NCI-H446 treated with DMSO at 0.1 percent for 48 hours (cell line): ENCODE results near the gene TBC1D24.
"Not testable (repeated sequence)": the region's sequence is repeated elsewhere in the genome, so short reads cannot be mapped to it uniquely, and the experiment has no call there.

Experiments
- DNase-seq: peaks from one replicate; lab custom pipeline; 2025; lab: John Stamatoyannopoulos, UW

TBC1D24 gene

GRCh38 chr16:2474877-2475412, at the start of gene TBC1D24:
Gene TBC1D24 (plus strand): TSS chr16:2475127. CDS start chr16:2496149, 21,022 bp downstream.
- peak; percentile 27 for DNase-seq

GRCh38 chr16:2425825-2426430, 49.0 kb upstream of the TBC1D24 start:
- DNase-seq, result no peak

- no peak for DNase-seq
Observed at GRCh38 chr16:2426941-2427361, 48.0 kb upstream of the TBC1D24 start.

- no peak for DNase-seq
Observed at GRCh38 chr16:2427526-2427925, 47.4 kb upstream of the TBC1D24 start.

GRCh38 chr16:2428051-2428783, 46.7 kb upstream of the TBC1D24 start:
- no peak for DNase-seq

- no peak for DNase-seq
Observed at GRCh38 chr16:2428784-2429033, 46.2 kb upstream of the TBC1D24 start.

GRCh38 chr16:2429034-2429770, 45.7 kb upstream of the TBC1D24 start, which contains the start of gene CCNF:
Gene CCNF (plus strand): TSS chr16:2429447. CDS start chr16:2429482, 35 bp downstream.
- peak; percentile 84 for DNase-seq

- DNase-seq, result no peak
Observed at GRCh38 chr16:2429771-2430663, 44.9 kb upstream of the TBC1D24 start.

- no peak for DNase-seq
Observed at GRCh38 chr16:2432286-2432685, 42.6 kb upstream of the TBC1D24 start.

GRCh38 chr16:2432801-2433505, 42.0 kb upstream of the TBC1D24 start:
- DNase-seq, result no peak

GRCh38 chr16:2435236-2435635, 39.7 kb upstream of the TBC1D24 start:
- not testable (repeated sequence) for DNase-seq

- no peak for DNase-seq
Observed at GRCh38 chr16:2436110-2436509, 38.8 kb upstream of the TBC1D24 start.

- no peak for DNase-seq
Observed at GRCh38 chr16:2437032-2437790, 37.7 kb upstream of the TBC1D24 start.

- no peak for DNase-seq
Observed at GRCh38 chr16:2438121-2438520, 36.8 kb upstream of the TBC1D24 start.

GRCh38 chr16:2439598-2439997, 35.3 kb upstream of the TBC1D24 start:
- DNase-seq, result no peak

GRCh38 chr16:2441143-2441804, 33.7 kb upstream of the TBC1D24 start:
- DNase-seq, result not testable (repeated sequence)

- DNase-seq, result no peak
Observed at GRCh38 chr16:2443555-2443954, 31.4 kb upstream of the TBC1D24 start.

GRCh38 chr16:2447920-2448583, 26.9 kb upstream of the TBC1D24 start:
- no peak for DNase-seq

GRCh38 chr16:2449118-2449517, 25.8 kb upstream of the TBC1D24 start:
- DNase-seq, result no peak
